NCI-H226 (cell line): ENCODE results near the gene DLG4.
"Not testable (repeated sequence)": the region's sequence is repeated elsewhere in the genome, so short reads cannot be mapped to it uniquely, and the experiment has no call there.

Experiments
- DNase-seq: peaks from one replicate; pipeline ENCODE4 v3.0.0-alpha.2; 2015

DLG4 gene

GRCh38 chr17:7179317-7180254, 40.0 kb downstream of the DLG4 start, which contains the start of gene ASGR1:
Gene ASGR1 (minus strand): TSS chr17:7179370. CDS start chr17:7178563, 807 bp downstream.
- no peak for DNase-seq

GRCh38 chr17:7178973-7179316, 40.7 kb downstream of the DLG4 start:
- DNase-seq = no peak

DNA sequence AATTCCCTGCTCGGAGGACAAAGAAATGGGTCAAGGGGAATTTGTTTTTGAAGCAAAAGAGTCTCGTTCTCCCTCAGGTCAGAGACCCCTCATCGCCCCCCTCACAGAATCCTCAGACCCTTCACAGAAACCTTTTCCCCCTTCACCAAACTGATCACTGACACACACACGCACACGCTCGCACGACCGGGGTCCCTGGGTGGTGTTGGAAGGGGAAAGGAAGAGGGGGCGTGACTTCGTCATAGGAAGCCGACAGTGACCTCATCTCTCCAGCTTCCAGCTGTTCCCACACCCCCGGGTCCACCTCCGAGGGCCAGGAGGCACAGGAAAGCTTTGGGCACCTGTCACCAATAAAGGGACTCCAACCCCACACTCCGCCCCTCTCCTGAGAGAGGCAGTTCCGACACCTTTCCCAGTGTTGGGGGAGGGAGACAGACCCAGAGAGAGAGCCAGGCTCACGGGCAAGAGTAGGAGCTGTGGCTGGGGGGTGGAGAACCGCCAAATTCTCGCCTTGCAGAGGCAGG, 41.6 kb downstream of the DLG4 start:
- no peak for DNase-seq

DNA sequence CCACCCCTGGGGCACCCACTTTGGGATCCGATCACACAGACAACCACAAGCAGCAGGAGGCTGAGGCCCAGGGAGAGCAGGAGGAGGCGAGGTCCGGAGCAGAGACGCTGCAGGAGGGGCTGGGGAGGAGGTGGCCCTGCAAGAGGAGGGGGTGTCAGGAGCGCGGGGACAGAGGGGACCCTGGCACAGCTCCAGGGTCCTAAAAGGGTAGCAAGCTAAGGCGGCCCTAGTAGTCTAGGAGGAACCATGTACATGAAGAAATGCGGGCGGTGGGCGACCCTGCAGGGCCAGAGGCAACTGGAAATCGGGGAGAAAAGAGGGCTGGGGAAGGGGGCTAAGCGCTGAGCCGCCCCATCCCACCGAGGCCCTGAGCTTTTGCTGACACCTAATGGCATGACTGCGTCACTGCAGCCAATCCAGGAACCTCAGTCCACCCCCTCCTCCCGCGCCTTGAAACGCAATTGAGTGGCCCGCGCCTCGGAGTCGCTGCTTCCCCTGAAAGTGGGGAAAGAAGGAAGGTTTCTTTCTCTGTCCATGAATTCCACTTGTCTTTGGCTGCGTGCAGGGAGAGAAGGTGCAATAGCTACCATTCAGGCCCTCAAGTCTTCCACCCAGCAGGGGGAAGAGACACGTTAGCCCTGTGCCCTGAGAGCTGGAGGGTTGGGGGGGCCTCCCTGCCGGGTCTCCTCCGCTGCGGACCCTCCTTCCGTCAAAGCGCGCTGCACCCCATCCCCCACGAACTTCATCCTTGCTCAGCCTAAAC, 42.3 kb downstream of the DLG4 start:
- no peak for DNase-seq

- DNase-seq = no peak
Observed at GRCh38 chr17:7176841-7177190, 42.8 kb downstream of the DLG4 start.

DNA sequence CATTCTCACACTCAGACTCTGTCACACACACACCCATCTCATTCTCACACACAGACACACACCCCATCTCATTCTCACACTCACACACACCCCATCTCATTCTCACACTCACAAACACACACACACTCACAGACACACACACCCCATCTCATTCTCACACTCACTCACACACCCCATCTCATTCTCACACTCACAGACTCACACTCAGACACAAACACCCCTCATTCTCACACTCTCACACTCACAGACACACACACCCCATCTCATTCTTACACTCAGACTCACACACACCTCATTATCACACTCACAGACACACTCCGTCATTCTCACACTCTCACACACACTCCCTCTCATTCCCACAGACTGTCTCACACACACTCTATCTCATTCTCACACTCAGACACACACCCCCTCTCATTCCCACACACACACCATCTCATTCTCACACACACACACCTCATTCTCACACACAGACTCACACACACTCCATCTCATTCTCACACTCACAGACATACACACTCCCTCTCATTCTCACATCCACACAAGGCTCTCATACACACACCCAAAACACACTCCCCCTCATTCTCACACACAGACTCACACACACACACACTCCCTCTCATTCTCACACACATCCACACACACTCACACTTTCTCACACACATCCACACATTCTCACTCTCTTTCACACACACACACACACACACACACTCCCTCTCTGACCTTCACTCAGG, 43.4 kb downstream of the DLG4 start:
- no peak for DNase-seq

DNA sequence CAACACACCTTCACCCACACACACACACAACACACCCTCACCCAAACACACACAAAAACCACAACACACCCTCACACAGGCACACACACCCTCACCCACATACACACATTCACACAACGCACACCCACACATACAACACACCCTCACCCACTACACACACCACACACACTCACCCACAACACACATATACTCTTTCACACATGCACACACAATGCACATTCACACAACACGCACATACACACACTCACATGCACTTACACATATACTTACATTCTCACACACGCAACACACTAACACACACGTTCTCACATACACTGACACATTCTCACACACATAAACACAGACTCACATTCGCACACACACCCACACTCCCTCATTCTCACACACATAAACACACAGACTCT, 44.3 kb downstream of the DLG4 start:
- no peak for DNase-seq

DNA sequence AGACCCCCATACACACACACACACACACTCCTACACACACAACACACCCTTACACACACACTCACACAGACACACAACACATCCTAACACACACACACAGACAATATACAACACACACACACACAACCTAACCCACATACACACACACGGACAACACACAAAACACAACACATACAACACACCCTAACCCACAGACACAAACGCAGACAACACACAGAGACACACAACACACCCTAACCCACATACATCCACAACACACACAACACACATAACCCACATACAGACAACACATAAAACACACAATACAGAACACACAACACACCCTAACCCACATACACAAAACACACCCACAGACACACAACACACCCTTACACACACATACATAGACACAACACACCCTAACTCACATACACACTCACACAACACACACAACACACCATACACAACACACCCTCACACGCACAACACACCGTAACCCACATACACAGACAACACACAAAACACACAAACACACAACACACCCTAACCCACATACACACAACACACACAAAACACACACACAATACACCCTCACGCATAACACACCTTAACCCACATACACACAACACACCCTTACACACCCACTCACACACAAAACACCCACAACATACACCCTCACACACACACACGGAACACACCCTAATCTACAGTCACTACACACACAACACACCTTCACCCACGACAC, 44.9 kb downstream of the DLG4 start:
- DNase-seq = no peak

DNA sequence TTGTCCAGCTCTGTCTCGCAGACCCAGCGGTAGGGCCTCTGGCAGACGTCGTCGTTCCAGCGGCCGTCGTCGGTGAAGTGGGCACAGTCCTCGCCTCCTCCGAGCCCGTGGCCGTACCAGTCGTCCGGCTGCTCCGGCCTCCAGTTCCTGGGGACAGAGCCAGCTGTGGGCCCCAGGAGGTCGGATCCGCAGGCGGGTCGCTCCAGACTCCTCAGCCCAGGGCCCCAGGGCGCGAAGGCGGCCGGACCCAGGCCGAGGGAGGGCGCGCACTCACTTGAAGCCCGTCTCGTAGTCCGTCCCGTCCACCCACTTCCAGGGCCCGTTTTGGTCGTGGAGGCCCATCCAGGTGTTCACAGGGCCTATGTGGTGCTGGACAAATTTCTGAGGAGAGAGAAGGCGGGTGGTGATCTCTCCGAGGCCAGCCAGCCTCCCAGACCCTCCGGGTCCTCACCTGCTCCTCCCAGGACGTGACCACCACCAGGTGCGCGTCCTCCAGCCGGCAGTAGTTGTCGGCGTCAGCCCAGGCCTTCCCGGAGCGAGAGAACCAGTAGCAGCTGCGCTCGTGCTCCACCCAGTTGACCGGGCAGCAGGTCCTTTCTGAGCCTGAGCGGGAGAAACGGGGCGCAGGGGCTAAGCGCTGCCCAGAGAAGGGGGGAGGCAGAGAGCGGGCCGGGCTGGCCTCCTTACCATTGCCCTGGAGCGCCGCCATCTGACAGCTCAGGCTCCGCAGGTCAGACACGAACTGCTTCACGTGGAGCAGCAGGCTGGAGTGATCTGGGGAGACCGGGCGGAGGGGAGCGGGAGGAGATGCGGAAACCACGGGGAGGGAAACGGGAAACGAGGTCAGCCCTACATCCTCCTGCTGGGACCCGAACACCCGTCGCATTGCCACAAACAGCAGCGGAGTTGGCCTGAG, 45.7 kb downstream of the DLG4 start:
- no peak for DNase-seq

GRCh38 chr17:7172522-7173191, 47.0 kb downstream of the DLG4 start:
- DNase-seq = not testable (repeated sequence)

DNA sequence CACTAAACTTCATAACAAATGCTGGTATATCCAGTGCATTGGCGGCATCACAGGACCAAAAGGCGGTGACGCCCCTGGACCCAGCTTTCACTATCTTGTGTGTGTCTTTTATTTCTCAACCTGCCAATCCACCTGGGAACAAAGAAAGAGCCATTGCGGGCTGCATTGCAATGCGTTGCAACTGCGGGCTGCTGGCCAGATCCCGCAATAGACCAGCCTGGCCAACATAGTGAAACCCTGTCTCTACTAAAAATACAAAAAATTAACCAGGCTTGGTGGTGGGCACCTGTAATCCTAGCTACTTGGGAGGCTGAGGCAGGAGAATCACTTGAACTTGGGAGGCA, 50.1 kb downstream of the DLG4 start:
- not testable (repeated sequence) for DNase-seq

DNA sequence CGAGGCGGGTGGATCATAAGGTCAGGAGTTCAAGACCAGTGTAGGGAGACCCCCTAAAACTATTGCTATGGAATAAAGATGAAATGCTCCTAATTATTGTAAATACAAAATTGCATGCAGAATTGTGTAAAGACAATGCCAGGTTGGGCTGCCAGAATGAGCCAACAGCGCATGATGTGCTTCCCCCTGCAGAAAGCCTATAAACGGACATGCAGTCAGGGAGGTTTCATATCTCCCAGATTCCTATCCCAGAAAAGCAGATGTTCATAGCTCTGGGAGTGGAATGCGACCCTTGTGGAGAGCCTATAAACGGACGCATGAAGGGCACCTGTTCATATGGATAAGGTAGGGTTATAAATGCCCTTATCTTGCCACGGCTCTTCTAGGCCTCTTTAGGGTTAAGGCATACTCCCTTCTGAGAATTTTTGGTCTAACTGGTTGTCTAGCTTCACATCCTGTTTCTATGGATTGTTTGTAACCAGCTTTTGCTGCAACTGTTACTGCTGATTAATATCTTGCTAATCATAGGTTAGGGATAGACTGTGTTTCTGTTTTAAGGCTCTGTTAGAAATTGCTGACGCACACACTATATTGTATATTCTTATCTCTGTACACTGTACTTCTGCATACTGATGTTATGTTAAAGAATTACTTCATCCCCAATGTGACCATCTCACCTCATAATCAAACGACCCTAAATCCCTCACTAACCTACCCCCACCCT, 50.6 kb downstream of the DLG4 start:
- DNase-seq = not testable (repeated sequence)

- DNase-seq = no peak
Observed at GRCh38 chr17:7167832-7168231, 51.8 kb downstream of the DLG4 start.

DNA sequence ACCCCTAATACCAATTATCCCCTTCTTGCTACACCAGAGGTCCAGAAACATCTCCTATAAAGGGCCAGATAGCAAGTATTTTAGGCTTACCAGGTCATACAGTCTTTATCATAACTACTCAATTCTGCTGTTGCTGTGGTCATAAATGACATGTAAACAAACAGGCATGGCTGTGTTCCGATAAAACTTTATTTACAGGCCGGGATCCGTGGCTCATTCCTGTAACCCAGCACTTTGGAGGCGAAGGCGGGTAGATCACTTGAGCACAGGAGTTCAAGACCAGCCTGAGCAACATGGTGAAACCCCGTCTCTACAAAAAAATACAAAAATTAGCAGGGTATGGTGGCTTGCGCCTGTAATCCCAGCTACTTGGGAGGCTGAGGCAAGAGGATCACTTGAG, 52.8 kb downstream of the DLG4 start:
- no peak for DNase-seq

- DNase-seq = not testable (repeated sequence)
Observed at GRCh38 chr17:7159571-7159970, 60.1 kb downstream of the DLG4 start.

GRCh38 chr17:7158424-7158823, 61.2 kb downstream of the DLG4 start:
- not testable (repeated sequence) for DNase-seq

- no peak for DNase-seq
Observed at GRCh38 chr17:7156342-7156940, 63.2 kb downstream of the DLG4 start.

- no peak for DNase-seq
Observed at GRCh38 chr17:7147772-7148171, 71.9 kb downstream of the DLG4 start.

GRCh38 chr17:7146115-7146514, 73.5 kb downstream of the DLG4 start:
- no peak for DNase-seq

- no peak for DNase-seq
Observed at GRCh38 chr17:7144213-7144612, 75.4 kb downstream of the DLG4 start.
